Trophoblast cell (in vitro differentiated cells and primary cell): Measurements from ENCODE around the gene TSPAN5.

Experiments
- DNase-seq, 2 donors: peaks; one replicate each; pipeline ENCODE4 v3.0.0-alpha.2; 2016
- H2AFZ ChIP-seq: 2 replicates; pipeline ENCODE4 v1.6.1; 2013; ENCODE audit warnings: low read length, moderate library complexity, mild to moderate bottlenecking; ENCODE audit not compliant: insufficient read depth, poor library complexity
- H2AK5ac ChIP-seq: 2 replicates; pipeline ENCODE4 v1.6.1; 2013; ENCODE audit warnings: mild to moderate bottlenecking, low read length
- H2BK120ac ChIP-seq: 2 replicates; pipeline ENCODE4 v1.6.1; 2013; ENCODE audit warnings: low read length, mild to moderate bottlenecking, moderate library complexity; ENCODE audit not compliant: insufficient read depth, poor library complexity
- H2BK12ac ChIP-seq: 2 replicates; pipeline ENCODE4 v1.6.1; 2013; ENCODE audit warnings: mild to moderate bottlenecking, low read length, moderate library complexity
- H2BK5ac ChIP-seq: 2 replicates; pipeline ENCODE4 v1.6.1; 2013; ENCODE audit warnings: low read length, low read depth, moderate library complexity, mild to moderate bottlenecking; ENCODE audit not compliant: poor library complexity
- H3K14ac ChIP-seq: 2 replicates; pipeline ENCODE4 v1.6.1; 2013; ENCODE audit warnings: mild to moderate bottlenecking, low read length
- H3K18ac ChIP-seq: 2 replicates; pipeline ENCODE4 v1.6.1; 2013; ENCODE audit warnings: mild to moderate bottlenecking, low read length
- H3K23ac ChIP-seq: 2 replicates; pipeline ENCODE4 v1.6.1; 2013; ENCODE audit warnings: low read length
- H3K27ac ChIP-seq: 2 replicates; pipeline ENCODE4 v1.5.1; 2013; ENCODE audit warnings: low read depth, mild to moderate bottlenecking, inconsistent platforms, low read length, moderate library complexity
- H3K27me3 ChIP-seq: 2 replicates; pipeline ENCODE4 v1.6.1; 2013; ENCODE audit warnings: inconsistent platforms, mild to moderate bottlenecking, low read length, moderate library complexity; ENCODE audit not compliant: insufficient read depth
- H3K36me3 ChIP-seq, 2 experiments: 1 replicate in 1 of 2; 2 replicates in 1 of 2; pipeline ENCODE4 v1.6.1; 2013; ENCODE audit warnings: low read length in 2 of 2, mild to moderate bottlenecking in 2 of 2, moderate library complexity in 1 of 2; ENCODE audit not compliant: insufficient read depth in 2 of 2, control insufficient read depth in 1 of 2
- H3K4ac ChIP-seq: 2 replicates; pipeline ENCODE4 v1.6.1; 2013; ENCODE audit warnings: low read depth, mild to moderate bottlenecking, low read length, moderate library complexity
- H3K4me1 ChIP-seq, 2 experiments: 1 replicate in 1 of 2; 2 replicates in 1 of 2; pipeline ENCODE4 v1.6.1; 2013; ENCODE audit warnings: low read length in 2 of 2, mild to moderate bottlenecking in 2 of 2, moderate library complexity in 1 of 2; ENCODE audit not compliant: insufficient read depth in 2 of 2, control insufficient read depth in 1 of 2
- H3K4me2 ChIP-seq: 2 replicates; pipeline ENCODE4 v1.6.1; 2013; ENCODE audit warnings: inconsistent platforms, mild to moderate bottlenecking, low read length, moderate library complexity
- H3K4me3 ChIP-seq: 2 replicates; pipeline ENCODE4 v1.5.1; 2013; ENCODE audit warnings: mild to moderate bottlenecking, low read depth, low read length, inconsistent platforms
- H3K79me1 ChIP-seq: one replicate; pipeline ENCODE4 v1.6.1; 2013; ENCODE audit warnings: low read length
- H3K79me2 ChIP-seq: 2 replicates; pipeline ENCODE4 v1.6.1; 2013; ENCODE audit warnings: low read length, mild to moderate bottlenecking; ENCODE audit not compliant: control insufficient read depth, insufficient read depth, poor library complexity
- H3K9ac ChIP-seq: 2 replicates; pipeline ENCODE4 v1.6.1; 2013; ENCODE audit warnings: mild to moderate bottlenecking, low read length
- H3K9me3 ChIP-seq: 2 replicates; pipeline ENCODE4 v1.6.1; 2013; ENCODE audit warnings: low read depth, mild to moderate bottlenecking, control low read depth, inconsistent platforms, low read length; ENCODE audit not compliant: insufficient read depth
- H4K12ac ChIP-seq: 2 replicates; pipeline ENCODE4 v1.6.1; 2013; ENCODE audit warnings: low read depth, mild to moderate bottlenecking, low read length, moderate library complexity
- H4K8ac ChIP-seq: 2 replicates; pipeline ENCODE4 v1.6.1; 2013; ENCODE audit warnings: low read depth, mild to moderate bottlenecking, low read length, moderate library complexity
- H4K91ac ChIP-seq: one replicate; pipeline ENCODE4 v1.6.1; 2013; ENCODE audit warnings: low read depth, mild to moderate bottlenecking, low read length, moderate library complexity
- WGBS: extraction: QIAGEN DNeasy Blood & Tissue Kit; methylation state at CpG from one replicate; pipeline ENCODE4 v1.1.7; 2013; ENCODE audit warnings: missing lambda C conversion rate; ENCODE audit not compliant: insufficient read length, insufficient coverage; ENCODE audit errors: extremely low coverage; 5-methylcytosine and 5-hydroxymethylcytosine counted together

The TSPAN5 gene

DNA sequence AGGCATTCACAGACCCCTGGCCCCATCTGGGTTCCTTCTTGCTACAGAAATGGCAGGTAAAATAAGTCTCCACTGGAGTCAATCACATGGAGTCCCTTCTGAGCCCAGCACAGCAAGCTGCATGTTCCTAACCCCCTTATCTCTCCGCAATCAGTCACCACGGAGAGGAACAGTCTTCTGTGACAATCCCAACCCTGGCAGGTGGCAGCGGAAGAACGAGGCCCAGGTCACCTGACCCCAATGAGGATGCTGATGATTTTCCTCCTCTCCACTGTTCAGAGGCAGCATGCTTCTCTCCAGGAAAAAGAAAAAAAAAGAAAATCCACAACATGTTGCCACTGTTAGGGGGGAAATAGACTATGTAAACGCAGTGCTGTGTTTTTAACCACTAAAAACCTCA, 50.1 kb downstream of the TSPAN5 start:
- Histone ChIP-seq H4K12ac (no peak overlapping the region), H3K9me3 (no peaks in the 10 kb centered on the region), H2BK120ac (no peak overlapping the region), H3K4me1 (no peaks in the 10 kb centered on the region), H2AFZ (no peak overlapping the region), H3K27me3 (no peaks in the 10 kb centered on the region), H3K18ac (no peak overlapping the region), H3K9ac (no peak overlapping the region), H3K4me2 (no peak overlapping the region), H3K4ac (no peak overlapping the region), H3K79me2 (no peaks in the 10 kb centered on the region), H2BK12ac (no peak overlapping the region), H3K27ac (no peak overlapping the region), H2BK5ac (no peak overlapping the region), H3K23ac (no peak overlapping the region), H4K91ac (no peak overlapping the region), H3K14ac (no peak overlapping the region), H3K36me3 (no peaks in the 10 kb centered on the region), H3K79me1 (no peaks in the 10 kb centered on the region), H3K4me3 (no peak overlapping the region), H2AK5ac (no peak overlapping the region), H4K8ac (no peak overlapping the region)
- no CpG with 5 or more reads among the region's 5 CpGs for WGBS
- DNase-seq: no peak

DNA sequence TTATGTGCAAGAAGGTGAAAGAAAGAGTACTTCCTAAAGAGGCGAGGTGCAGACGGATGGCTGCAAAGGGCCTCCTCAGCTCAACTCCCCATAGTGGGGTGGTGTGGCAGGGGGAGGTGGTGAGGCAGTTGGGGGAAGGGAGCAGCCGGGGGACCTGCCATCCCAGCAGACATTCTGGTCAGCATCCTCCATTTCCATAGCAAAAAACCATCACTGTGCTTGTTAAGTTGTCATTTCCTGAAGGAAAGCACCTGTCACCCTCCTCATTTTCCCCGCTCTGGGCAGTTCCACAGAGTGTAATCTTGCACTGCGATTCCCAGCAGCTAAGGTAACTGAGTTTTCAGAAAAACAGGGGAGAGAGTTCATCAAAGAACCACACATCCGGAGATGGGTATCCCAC, 51.5 kb downstream of the TSPAN5 start:
- H3K23ac ChIP-seq: no peak overlapping the region
- H3K9me3 ChIP-seq: no peaks in the 10 kb centered on the region
- H2AFZ ChIP-seq: no peak overlapping the region
- no peak overlapping the region for H2BK5ac ChIP-seq
- no peak overlapping the region for H3K4ac ChIP-seq
- no peak overlapping the region for H3K27ac ChIP-seq
- H4K12ac ChIP-seq: no peak overlapping the region
- H3K18ac ChIP-seq: no peak overlapping the region
- DNase-seq: no peak
- no peak overlapping the region for H3K14ac ChIP-seq
- H2BK120ac ChIP-seq: no peak overlapping the region
- no peak overlapping the region for H2BK12ac ChIP-seq
- H3K79me1 ChIP-seq: no peaks in the 10 kb centered on the region
- H3K27me3 ChIP-seq: no peaks in the 10 kb centered on the region
- H3K79me2 ChIP-seq: no peaks in the 10 kb centered on the region
- H3K9ac ChIP-seq: no peak overlapping the region
- no peaks in the 10 kb centered on the region for H3K36me3 ChIP-seq
- no peak overlapping the region for H4K8ac ChIP-seq
- no peak overlapping the region for H3K4me2 ChIP-seq
- WGBS: no CpG with 5 or more reads among the region's 6 CpGs
- H2AK5ac ChIP-seq: no peak overlapping the region
- no peak overlapping the region for H3K4me3 ChIP-seq
- H3K4me1 ChIP-seq: no peaks in the 10 kb centered on the region
- H4K91ac ChIP-seq: no peak overlapping the region

GRCh38 chr4:98605216-98605615, 53.2 kb downstream of the TSPAN5 start:
- Histone ChIP-seq H3K4ac (no peak overlapping the region), H3K9me3 (no peaks in the 10 kb centered on the region), H3K14ac (no peak overlapping the region), H3K36me3 (no peaks in the 10 kb centered on the region), H2AK5ac (no peak overlapping the region), H2BK120ac (no peak overlapping the region), H3K18ac (no peak overlapping the region), H3K4me2 (no peak overlapping the region), H2BK12ac (no peak overlapping the region), H3K79me2 (no peaks in the 10 kb centered on the region), H4K8ac (no peak overlapping the region), H3K27me3 (no peaks in the 10 kb centered on the region), H4K91ac (no peak overlapping the region), H2BK5ac (no peak overlapping the region), H3K79me1 (no peaks in the 10 kb centered on the region), H3K23ac (no peak overlapping the region), H3K27ac (no peak overlapping the region), H3K4me1 (no peaks in the 10 kb centered on the region), H4K12ac (no peak overlapping the region), H3K4me3 (no peak overlapping the region), H2AFZ (no peak overlapping the region), H3K9ac (no peak overlapping the region)
- no peak for DNase-seq
- no CpG with 5 or more reads among the region's 3 CpGs for WGBS

DNA sequence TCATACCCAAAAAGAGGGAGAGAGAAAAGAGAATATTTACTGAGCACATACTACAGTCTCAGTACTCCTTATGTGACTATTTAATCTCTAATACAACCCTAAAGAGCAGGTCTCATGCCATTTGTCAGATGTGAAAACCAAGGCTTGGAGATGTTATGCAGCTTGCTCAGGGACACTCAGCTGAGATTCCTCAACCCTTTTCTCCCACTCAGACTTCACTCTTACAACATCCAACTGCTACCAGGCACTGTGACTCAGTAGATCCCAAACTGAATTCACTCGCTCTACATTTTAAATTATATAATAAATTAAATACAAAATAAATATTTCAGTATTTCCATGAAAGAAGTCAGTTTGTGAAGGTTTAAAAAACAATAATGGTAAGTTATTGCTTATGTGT, 53.7 kb downstream of the TSPAN5 start:
- H3K27me3 ChIP-seq: no peaks in the 10 kb centered on the region
- no peak overlapping the region for H3K18ac ChIP-seq
- H2BK120ac ChIP-seq: no peak overlapping the region
- H2AK5ac ChIP-seq: no peak overlapping the region
- H2BK12ac ChIP-seq: no peak overlapping the region
- no peak overlapping the region for H4K8ac ChIP-seq
- no peak overlapping the region for H2BK5ac ChIP-seq
- H4K12ac ChIP-seq: no peak overlapping the region
- no peaks in the 10 kb centered on the region for H3K79me1 ChIP-seq
- H3K36me3 ChIP-seq: no peaks in the 10 kb centered on the region
- DNase-seq: no peak
- H3K4ac ChIP-seq: no peak overlapping the region
- no peak overlapping the region for H3K23ac ChIP-seq
- no peak overlapping the region for H3K9ac ChIP-seq
- no peaks in the 10 kb centered on the region for H3K79me2 ChIP-seq
- no peak overlapping the region for H4K91ac ChIP-seq
- H3K4me2 ChIP-seq: no peak overlapping the region
- no peaks in the 10 kb centered on the region for H3K4me1 ChIP-seq
- no peaks in the 10 kb centered on the region for H3K9me3 ChIP-seq
- no peak overlapping the region for H3K4me3 ChIP-seq
- no peak overlapping the region for H3K27ac ChIP-seq
- H3K14ac ChIP-seq: no peak overlapping the region
- no peak overlapping the region for H2AFZ ChIP-seq
- WGBS: no CpG with 5 or more reads among the region's 1 CpG
